ENCODE data around the gene HPD. TPM values are rescaled to one million over a fixed set of nuclear protein-coding genes. Genes with fewer than 3 reads are reported as not detected.

The HPD gene
- total and polyA plus RNA-seq, 2 of the 4 experiments (the other 2 are of a cell fraction), result 0.15 to 0.18 TPM

DNA sequence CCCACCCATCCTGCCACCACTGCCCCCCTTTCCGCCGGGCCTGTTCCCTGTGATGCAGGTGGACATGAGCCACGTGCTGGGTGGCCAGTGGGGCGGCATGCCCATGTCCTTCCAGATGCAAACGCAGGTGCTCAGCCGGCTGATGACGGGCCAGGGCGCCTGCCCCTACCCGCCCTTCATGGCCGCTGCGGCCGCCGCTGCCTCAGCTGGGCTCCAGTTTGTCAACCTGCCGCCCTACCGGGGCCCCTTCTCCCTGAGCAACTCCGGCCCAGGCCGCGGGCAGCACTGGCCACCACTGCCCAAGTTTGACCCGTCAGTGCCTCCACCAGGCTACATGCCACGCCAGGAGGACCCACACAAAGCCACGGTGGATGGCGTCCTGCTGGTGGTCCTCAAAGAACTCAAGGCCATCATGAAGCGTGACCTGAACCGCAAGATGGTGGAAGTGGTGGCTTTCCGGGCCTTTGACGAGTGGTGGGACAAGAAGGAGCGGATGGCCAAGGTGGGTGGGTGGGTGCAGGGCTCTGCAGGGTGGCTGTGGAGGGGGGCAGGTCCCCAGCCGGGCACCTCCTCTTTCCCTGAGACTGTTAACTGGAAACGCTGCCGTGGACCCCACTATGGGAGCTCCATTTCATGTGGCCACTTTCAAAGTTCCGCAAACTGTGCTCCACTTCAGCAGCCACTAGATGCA is 44.1 kb downstream of the HPD start:
- TF ChIP-seq FOS (IDR thresholded peaks at IDR 0.05; ENCODE audit: low read depth, low read length) (no peak), MAFK (IDR thresholded peaks at IDR 0.05; ENCODE audit: low read depth, low read length) (no peak)
- TF ChIP-seq, protein P1, sequence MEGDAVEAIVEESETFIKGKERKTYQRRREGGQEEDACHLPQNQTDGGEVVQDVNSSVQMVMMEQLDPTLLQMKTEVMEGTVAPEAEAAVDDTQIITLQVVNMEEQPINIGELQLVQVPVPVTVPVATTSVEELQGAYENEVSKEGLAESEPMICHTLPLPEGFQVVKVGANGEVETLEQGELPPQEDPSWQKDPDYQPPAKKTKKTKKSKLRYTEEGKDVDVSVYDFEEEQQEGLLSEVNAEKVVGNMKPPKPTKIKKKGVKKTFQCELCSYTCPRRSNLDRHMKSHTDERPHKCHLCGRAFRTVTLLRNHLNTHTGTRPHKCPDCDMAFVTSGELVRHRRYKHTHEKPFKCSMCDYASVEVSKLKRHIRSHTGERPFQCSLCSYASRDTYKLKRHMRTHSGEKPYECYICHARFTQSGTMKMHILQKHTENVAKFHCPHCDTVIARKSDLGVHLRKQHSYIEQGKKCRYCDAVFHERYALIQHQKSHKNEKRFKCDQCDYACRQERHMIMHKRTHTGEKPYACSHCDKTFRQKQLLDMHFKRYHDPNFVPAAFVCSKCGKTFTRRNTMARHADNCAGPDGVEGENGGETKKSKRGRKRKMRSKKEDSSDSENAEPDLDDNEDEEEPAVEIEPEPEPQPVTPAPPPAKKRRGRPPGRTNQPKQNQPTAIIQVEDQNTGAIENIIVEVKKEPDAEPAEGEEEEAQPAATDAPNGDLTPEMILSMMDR (conservative IDR thresholded peaks at IDR 0.05; ENCODE audit: low read depth, low read length), result no peak
- TF ChIP-seq, protein P2, sequence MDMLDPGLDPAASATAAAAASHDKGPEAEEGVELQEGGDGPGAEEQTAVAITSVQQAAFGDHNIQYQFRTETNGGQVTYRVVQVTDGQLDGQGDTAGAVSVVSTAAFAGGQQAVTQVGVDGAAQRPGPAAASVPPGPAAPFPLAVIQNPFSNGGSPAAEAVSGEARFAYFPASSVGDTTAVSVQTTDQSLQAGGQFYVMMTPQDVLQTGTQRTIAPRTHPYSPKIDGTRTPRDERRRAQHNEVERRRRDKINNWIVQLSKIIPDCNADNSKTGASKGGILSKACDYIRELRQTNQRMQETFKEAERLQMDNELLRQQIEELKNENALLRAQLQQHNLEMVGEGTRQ (IDR thresholded peaks at IDR 0.05; ENCODE audit: low read depth, low read length), result no peak
- DNase-seq, result no peak
- Histone ChIP-seq H3K36me3 (ENCODE audit: control insufficient read depth, insufficient read depth, low read length) (peaks cover 63% of the 10 kb centered on the region), H4K20me1 (ENCODE audit: insufficient read depth, low read length) (peaks cover 45% of the 10 kb centered on the region), H3K27me3 (ENCODE audit: control insufficient read depth, insufficient read depth, low read length) (no peaks in the 10 kb centered on the region), H2AFZ (replicated peaks; ENCODE audit: low read length, poor library complexity) (no peak overlapping the region), H3K4me1 (ENCODE audit: control insufficient read depth, insufficient read depth, low read length) (peaks cover 18% of the 10 kb centered on the region), H3K9me3 (ENCODE audit: control insufficient read depth, insufficient read depth, low read length) (no peaks in the 10 kb centered on the region), H2AK5ac (ENCODE audit: low read depth, low read length) (no peak overlapping the region), H2BK20ac (ENCODE audit: low read depth, low read length) (no peak overlapping the region), H3K4me2 (ENCODE audit: low read depth, low read length) (no peak overlapping the region), H3K14ac (replicated peaks; ENCODE audit: low read depth, low read length) (no peak overlapping the region), H4K5ac (ENCODE audit: low read depth, low read length) (no peak overlapping the region), H3K4ac (ENCODE audit: low read depth, low read length) (no peak overlapping the region), H2BK120ac (ENCODE audit: low read depth, low read length) (no peak overlapping the region), H3K9me1 (ENCODE audit: insufficient read depth, low read length) (no peaks in the 10 kb centered on the region), H2BK15ac (ENCODE audit: low read depth, low read length) (no peak overlapping the region), H3K23ac (ENCODE audit: low read depth, low read length) (no peak overlapping the region), H3K9ac (ENCODE audit: low read depth, low read length) (no peak overlapping the region), H3K18ac (ENCODE audit: low read depth, low read length) (no peak overlapping the region), H3K56ac (ENCODE audit: extremely low read depth, insufficient read depth, low read length) (no peak overlapping the region), H3K4me3 (ENCODE audit: insufficient read depth, low read depth, low read length) (no peak overlapping the region), H2BK5ac (ENCODE audit: low read depth, low read length, poor library complexity, severe bottlenecking) (no peak overlapping the region), H2AK9ac (replicated peaks; ENCODE audit: low read depth, low read length, poor library complexity) (no peak overlapping the region), H4K91ac (ENCODE audit: insufficient read depth, low read depth, low read length) (no peak overlapping the region), H3K27ac (ENCODE audit: insufficient read depth, low read length) (no peak overlapping the region), H4K8ac (ENCODE audit: low read depth in 2 of 2, low read length in 2 of 2) (no peak overlapping the region), H3K79me1 (ENCODE audit: low read depth in 1 of 2, low read length in 2 of 2) (peaks cover 39 to 64% of the 10 kb centered on the region in 2 experiments)
- WGBS, 2 experiments (ENCODE audit: extremely low coverage in 2 of 2, insufficient read length in 1 of 2), result 97% methylated on average over 21 of the region's 31 CpGs; no CpG with 5 or more reads in 1 of the 2 experiments
- BruUV-seq (replicated peaks), result no TSS peak
- dilution Hi-C loops (cut with HindIII; ENCODE audit: low sequenced_read_pairs, unreplicated experiment), result no loop called here
- CTCF ChIA-PET, result no interaction called here
- ATAC-seq (ENCODE audit: low read depth), result no peak
- intact Hi-C loops (cut with micrococcal nuclease), result no loop called here
- POLR2A ChIA-PET (ENCODE audit: unreplicated experiment), result no interaction called here
- in situ Hi-C loops (cut with MboI; ENCODE audit: low sequenced_read_pairs), result no loop called here
